ENCODE data around the gene USP17L18.
"Not testable (repeated sequence)": the region's sequence is repeated elsewhere in the genome, so short reads cannot be mapped to it uniquely, and the experiment has no call there.

DNA sequence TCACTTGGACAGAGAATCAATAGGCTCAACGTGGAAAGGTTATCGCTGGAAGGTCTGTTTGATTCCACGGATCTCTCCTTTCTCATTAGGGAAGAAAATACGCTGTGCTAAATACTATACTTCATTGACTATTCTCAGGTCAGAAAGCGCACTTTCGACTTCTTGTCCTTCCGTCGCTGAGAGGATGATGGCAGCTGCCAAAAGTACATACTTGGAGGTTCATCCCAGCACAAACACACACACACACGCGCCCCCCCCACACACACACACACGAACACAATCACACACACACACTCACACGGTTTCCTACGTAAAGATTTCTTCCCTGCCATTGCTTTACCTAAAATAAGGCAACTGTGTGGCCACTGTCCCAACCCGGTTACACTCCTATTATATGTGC lies 33.7 kb upstream of the USP17L18 start:
- TF ChIP-seq, protein P1, sequence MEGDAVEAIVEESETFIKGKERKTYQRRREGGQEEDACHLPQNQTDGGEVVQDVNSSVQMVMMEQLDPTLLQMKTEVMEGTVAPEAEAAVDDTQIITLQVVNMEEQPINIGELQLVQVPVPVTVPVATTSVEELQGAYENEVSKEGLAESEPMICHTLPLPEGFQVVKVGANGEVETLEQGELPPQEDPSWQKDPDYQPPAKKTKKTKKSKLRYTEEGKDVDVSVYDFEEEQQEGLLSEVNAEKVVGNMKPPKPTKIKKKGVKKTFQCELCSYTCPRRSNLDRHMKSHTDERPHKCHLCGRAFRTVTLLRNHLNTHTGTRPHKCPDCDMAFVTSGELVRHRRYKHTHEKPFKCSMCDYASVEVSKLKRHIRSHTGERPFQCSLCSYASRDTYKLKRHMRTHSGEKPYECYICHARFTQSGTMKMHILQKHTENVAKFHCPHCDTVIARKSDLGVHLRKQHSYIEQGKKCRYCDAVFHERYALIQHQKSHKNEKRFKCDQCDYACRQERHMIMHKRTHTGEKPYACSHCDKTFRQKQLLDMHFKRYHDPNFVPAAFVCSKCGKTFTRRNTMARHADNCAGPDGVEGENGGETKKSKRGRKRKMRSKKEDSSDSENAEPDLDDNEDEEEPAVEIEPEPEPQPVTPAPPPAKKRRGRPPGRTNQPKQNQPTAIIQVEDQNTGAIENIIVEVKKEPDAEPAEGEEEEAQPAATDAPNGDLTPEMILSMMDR (CRISPR knock-in tag; IDR thresholded peaks at IDR 0.05): not testable (repeated sequence)
- TF ChIP-seq BCL6 (CRISPR knock-in tag; IDR thresholded peaks at IDR 0.05); EZH2 (conservative IDR thresholded peaks at IDR 0.05; ENCODE audit: low read depth, low read length); ZSCAN31 (CRISPR knock-in tag; IDR thresholded peaks at IDR 0.05; ENCODE audit: low read depth); KDM5A (IDR thresholded peaks at IDR 0.05; ENCODE audit: borderline replicate concordance, low read length): not testable (repeated sequence)
- TF ChIP-seq, protein P2, sequence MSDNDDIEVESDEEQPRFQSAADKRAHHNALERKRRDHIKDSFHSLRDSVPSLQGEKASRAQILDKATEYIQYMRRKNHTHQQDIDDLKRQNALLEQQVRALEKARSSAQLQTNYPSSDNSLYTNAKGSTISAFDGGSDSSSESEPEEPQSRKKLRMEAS (IDR thresholded peaks at IDR 0.05): not testable (repeated sequence)
- TF ChIP-seq, protein P3, sequence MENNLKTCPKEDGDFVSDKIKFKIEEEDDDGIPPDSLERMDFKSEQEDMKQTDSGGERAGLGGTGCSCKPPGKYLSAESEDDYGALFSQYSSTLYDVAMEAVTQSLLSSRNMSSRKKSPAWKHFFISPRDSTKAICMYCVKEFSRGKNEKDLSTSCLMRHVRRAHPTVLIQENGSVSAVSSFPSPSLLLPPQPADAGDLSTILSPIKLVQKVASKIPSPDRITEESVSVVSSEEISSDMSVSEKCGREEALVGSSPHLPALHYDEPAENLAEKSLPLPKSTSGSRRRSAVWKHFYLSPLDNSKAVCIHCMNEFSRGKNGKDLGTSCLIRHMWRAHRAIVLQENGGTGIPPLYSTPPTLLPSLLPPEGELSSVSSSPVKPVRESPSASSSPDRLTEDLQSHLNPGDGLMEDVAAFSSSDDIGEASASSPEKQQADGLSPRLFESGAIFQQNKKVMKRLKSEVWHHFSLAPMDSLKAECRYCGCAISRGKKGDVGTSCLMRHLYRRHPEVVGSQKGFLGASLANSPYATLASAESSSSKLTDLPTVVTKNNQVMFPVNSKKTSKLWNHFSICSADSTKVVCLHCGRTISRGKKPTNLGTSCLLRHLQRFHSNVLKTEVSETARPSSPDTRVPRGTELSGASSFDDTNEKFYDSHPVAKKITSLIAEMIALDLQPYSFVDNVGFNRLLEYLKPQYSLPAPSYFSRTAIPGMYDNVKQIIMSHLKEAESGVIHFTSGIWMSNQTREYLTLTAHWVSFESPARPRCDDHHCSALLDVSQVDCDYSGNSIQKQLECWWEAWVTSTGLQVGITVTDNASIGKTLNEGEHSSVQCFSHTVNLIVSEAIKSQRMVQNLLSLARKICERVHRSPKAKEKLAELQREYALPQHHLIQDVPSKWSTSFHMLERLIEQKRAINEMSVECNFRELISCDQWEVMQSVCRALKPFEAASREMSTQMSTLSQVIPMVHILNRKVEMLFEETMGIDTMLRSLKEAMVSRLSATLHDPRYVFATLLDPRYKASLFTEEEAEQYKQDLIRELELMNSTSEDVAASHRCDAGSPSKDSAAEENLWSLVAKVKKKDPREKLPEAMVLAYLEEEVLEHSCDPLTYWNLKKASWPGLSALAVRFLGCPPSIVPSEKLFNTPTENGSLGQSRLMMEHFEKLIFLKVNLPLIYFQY (CRISPR knock-in tag; IDR thresholded peaks at IDR 0.05; ENCODE audit: borderline replicate concordance): not testable (repeated sequence)
- TF ChIP-seq, protein P4, sequence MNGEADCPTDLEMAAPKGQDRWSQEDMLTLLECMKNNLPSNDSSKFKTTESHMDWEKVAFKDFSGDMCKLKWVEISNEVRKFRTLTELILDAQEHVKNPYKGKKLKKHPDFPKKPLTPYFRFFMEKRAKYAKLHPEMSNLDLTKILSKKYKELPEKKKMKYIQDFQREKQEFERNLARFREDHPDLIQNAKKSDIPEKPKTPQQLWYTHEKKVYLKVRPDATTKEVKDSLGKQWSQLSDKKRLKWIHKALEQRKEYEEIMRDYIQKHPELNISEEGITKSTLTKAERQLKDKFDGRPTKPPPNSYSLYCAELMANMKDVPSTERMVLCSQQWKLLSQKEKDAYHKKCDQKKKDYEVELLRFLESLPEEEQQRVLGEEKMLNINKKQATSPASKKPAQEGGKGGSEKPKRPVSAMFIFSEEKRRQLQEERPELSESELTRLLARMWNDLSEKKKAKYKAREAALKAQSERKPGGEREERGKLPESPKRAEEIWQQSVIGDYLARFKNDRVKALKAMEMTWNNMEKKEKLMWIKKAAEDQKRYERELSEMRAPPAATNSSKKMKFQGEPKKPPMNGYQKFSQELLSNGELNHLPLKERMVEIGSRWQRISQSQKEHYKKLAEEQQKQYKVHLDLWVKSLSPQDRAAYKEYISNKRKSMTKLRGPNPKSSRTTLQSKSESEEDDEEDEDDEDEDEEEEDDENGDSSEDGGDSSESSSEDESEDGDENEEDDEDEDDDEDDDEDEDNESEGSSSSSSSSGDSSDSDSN (CRISPR knock-in tag; IDR thresholded peaks at IDR 0.05): not testable (repeated sequence)

Measured in HepG2 (cell line).